ENCODE results near the gene MTHFSD. TPM values are rescaled to one million over a fixed set of nuclear protein-coding genes. Genes with fewer than 3 reads are reported as not detected.

MTHFSD gene
- polyA plus RNA-seq, 1 donor from 2014 or later = 19.1 TPM

GRCh38 chr16:86507173-86508027, 47.6 kb downstream of the MTHFSD start:
- H3K4me3 Mint-ChIP-seq = peak overlapping the region; percentile 46 to 84 (median 75)
- peaks cover 10 to 22% (median 16%) of the 10 kb centered on the region in 3 donors for H3K4me1 Mint-ChIP-seq
- H3K36me3 Mint-ChIP-seq = no peaks in the 10 kb centered on the region
- H3K27me3 Mint-ChIP-seq = peaks cover 60% of the 10 kb centered on the region
- H3K9me3 Mint-ChIP-seq = peaks cover 0 to 3% (median 0%) of the 10 kb centered on the region in 3 donors
- peak overlapping the region; percentile 59 to 93 (median 88) for H3K27ac Mint-ChIP-seq

- Mint-ChIP-seq H3K4me3 (peak overlapping the region in 3 of 4 donors; percentile 43 to 84 (median 79)), H3K27ac (peak overlapping the region; percentile 86 to 93 (median 90)), H3K27me3 (peaks cover 65% of the 10 kb centered on the region), H3K4me1 (peaks cover 9 to 22% (median 16%) of the 10 kb centered on the region in 3 donors), H3K36me3 (no peaks in the 10 kb centered on the region), H3K9me3 (peaks cover 0 to 3% (median 0%) of the 10 kb centered on the region in 3 donors)
Measured at GRCh38 chr16:86505899-86506864, 48.9 kb downstream of the MTHFSD start.

GRCh38 chr16:86505185-86505898, 49.7 kb downstream of the MTHFSD start:
- peak overlapping the region; percentile 14 to 80 (median 30) for H3K4me3 Mint-ChIP-seq
- H3K27me3 Mint-ChIP-seq = peaks cover 70% of the 10 kb centered on the region
- H3K9me3 Mint-ChIP-seq = peaks cover 0 to 3% (median 0%) of the 10 kb centered on the region in 3 donors
- no peaks in the 10 kb centered on the region for H3K36me3 Mint-ChIP-seq
- H3K4me1 Mint-ChIP-seq = peaks cover 9 to 22% (median 16%) of the 10 kb centered on the region in 3 donors
- H3K27ac Mint-ChIP-seq = peak overlapping the region; percentile 87 to 96 (median 93)

- Mint-ChIP-seq H3K4me3 (peak overlapping the region in 3 of 4 donors; percentile 14 to 80 (median 52)), H3K27ac (peak overlapping the region; percentile 32 to 96 (median 87)), H3K9me3 (peaks cover 0 to 3% (median 0%) of the 10 kb centered on the region in 3 donors)
Measured at GRCh38 chr16:86504315-86505184, 50.5 kb downstream of the MTHFSD start.

GRCh38 chr16:86503830-86504229, 51.2 kb downstream of the MTHFSD start:
- Mint-ChIP-seq H3K4me1 (peaks cover 5 to 23% (median 14%) of the 10 kb centered on the region in 3 donors), H3K27me3 (peaks cover 73% of the 10 kb centered on the region), H3K4me3 (no peak overlapping the region), H3K36me3 (no peaks in the 10 kb centered on the region), H3K9me3 (peaks cover 0 to 1% (median 0%) of the 10 kb centered on the region in 3 donors), H3K27ac (peak overlapping the region in 1 of 3 donors; percentile 32)

More at GRCh38 chr16:86504315-86505184, 50.5 kb downstream of the MTHFSD start:
- Mint-ChIP-seq H3K27me3 (peaks cover 73% of the 10 kb centered on the region), H3K4me1 (peaks cover 9 to 25% (median 16%) of the 10 kb centered on the region in 3 donors), H3K36me3 (no peaks in the 10 kb centered on the region)

- peak overlapping the region in 1 of 4 donors; percentile 13 for H3K4me3 Mint-ChIP-seq
- H3K36me3 Mint-ChIP-seq = no peaks in the 10 kb centered on the region
- peaks cover 5 to 23% (median 14%) of the 10 kb centered on the region in 3 donors for H3K4me1 Mint-ChIP-seq
- H3K27ac Mint-ChIP-seq = peak overlapping the region in 1 of 3 donors; percentile 88
- peaks cover 74% of the 10 kb centered on the region for H3K27me3 Mint-ChIP-seq
- peaks cover 0 to 1% (median 0%) of the 10 kb centered on the region in 3 donors for H3K9me3 Mint-ChIP-seq
Measured at GRCh38 chr16:86502856-86503748, 51.9 kb downstream of the MTHFSD start.

- Mint-ChIP-seq H3K36me3 (no peaks in the 10 kb centered on the region), H3K27ac (peak overlapping the region; percentile 45 to 88 (median 64)), H3K9me3 (no peaks in the 10 kb centered on the region), H3K4me1 (peaks cover 5 to 19% (median 8%) of the 10 kb centered on the region in 3 donors), H3K4me3 (peak overlapping the region in 3 of 4 donors; percentile 5 to 74 (median 25)), H3K27me3 (peaks cover 67% of the 10 kb centered on the region)
Measured at GRCh38 chr16:86501989-86502855, 52.8 kb downstream of the MTHFSD start.

GRCh38 chr16:86500708-86501510, 54.1 kb downstream of the MTHFSD start:
- H3K36me3 Mint-ChIP-seq = no peaks in the 10 kb centered on the region
- H3K27ac Mint-ChIP-seq = peak overlapping the region; percentile 10 to 88 (median 41)
- H3K4me1 Mint-ChIP-seq = peaks cover 5 to 8% (median 6%) of the 10 kb centered on the region in 3 donors
- H3K9me3 Mint-ChIP-seq = no peaks in the 10 kb centered on the region
- peaks cover 65% of the 10 kb centered on the region for H3K27me3 Mint-ChIP-seq
- H3K4me3 Mint-ChIP-seq = peak overlapping the region in 1 of 4 donors; percentile 25

- Mint-ChIP-seq H3K27me3 (peaks cover 69% of the 10 kb centered on the region), H3K27ac (peak overlapping the region; percentile 28 to 88 (median 41)), H3K4me3 (peak overlapping the region in 1 of 4 donors; percentile 34), H3K9me3 (no peaks in the 10 kb centered on the region), H3K4me1 (peaks cover 3 to 7% (median 6%) of the 10 kb centered on the region in 3 donors), H3K36me3 (no peaks in the 10 kb centered on the region)
Measured at GRCh38 chr16:86499889-86500707, 54.9 kb downstream of the MTHFSD start.

- H3K27me3 Mint-ChIP-seq = peaks cover 65% of the 10 kb centered on the region
- H3K9me3 Mint-ChIP-seq = no peaks in the 10 kb centered on the region
- H3K4me1 Mint-ChIP-seq = peaks cover 1 to 7% (median 2%) of the 10 kb centered on the region in 3 donors
- H3K36me3 Mint-ChIP-seq = no peaks in the 10 kb centered on the region
- peak overlapping the region in 2 of 4 donors; percentile 9 to 34 for H3K4me3 Mint-ChIP-seq
- H3K27ac Mint-ChIP-seq = peak overlapping the region; percentile 71 to 86 (median 82)
Measured at GRCh38 chr16:86499440-86499786, 55.6 kb downstream of the MTHFSD start.
